DMS153 (cell line): ENCODE data around the gene CHRM4.

Experiments used
- DNase-seq: peaks from one replicate; lab custom pipeline; 2025; lab: John Stamatoyannopoulos, UW

Gene CHRM4

DNA sequence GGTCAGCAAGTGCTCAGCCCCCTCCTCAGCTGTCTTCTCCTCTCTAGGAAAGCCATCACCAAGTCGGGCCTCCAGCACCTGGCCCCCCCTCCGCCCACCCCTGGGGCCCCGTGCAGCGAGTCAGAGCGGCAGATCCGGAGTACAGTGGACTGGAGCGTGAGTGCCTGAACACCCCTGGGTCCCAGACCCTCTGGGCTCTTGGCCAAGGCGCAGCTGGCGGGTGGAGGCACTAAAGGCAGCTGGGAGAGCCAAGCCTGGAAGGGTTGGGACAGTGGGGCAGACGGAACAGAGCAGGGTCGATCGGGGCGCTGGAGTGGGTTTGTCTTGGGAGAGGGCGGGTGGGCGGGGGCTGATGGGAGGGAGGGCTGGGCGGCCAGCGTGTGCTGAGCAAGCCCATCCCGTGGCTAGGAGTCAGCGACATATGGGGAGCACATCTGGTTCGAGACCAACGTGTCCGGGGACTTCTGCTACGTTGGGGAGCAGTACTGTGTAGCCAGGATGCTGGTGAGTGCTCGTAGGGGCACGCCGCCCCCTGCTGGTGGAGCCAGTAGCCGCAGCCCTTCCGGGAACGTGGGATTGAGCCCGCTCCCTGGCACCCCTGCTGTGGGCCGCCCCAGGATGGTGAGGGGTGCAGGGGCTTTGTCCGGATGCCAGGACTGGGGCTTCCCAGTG is 24.2 kb downstream of the CHRM4 start:
- DNase-seq, result no peak

- no peak for DNase-seq
Observed at GRCh38 chr11:46366661-46367161, 24.9 kb downstream of the CHRM4 start.

DNA sequence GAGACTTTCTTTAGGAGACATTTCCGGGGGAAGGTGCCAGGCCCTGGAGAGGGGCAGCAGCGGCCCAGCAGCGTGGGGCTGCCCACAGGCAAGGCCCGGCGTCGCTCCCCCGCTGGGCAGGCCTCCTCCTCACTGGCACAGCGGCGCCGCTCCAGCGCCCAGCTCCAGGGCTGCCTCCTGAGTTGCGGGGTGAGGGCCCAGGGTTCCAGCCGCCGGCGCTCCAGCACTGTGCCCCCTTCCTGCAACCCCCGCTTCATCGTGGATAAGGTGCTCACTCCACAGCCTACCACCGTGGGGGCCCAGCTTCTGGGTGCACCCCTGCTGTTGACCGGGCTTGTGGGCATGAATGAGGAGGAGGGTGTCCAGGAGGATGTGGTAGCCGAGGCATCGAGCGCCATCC is 25.3 kb downstream of the CHRM4 start:
- DNase-seq, result no peak

GRCh38 chr11:46364791-46365190 is 26.8 kb downstream of the CHRM4 start:
- no peak for DNase-seq

DNA sequence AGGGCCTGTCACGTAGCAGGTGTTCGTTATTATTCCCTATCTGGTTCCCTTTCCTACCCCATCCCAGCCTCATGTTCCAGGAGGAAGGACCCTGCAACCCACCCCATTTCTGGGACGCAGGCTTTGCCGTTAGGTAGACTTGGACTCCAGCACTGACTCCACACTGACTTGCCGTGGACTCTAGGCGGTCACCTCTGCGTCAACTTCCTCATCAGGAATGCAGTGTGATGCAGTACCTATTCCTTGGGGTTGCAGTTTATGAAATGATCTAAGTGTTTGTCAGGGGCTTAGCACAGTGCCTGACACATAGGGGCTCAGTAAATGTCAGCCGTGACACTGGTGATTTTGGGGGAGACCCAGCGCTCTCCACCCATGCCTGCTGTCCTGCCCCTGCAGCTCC is 27.5 kb downstream of the CHRM4 start:
- no peak for DNase-seq

GRCh38 chr11:46363455-46364005 is 28.0 kb downstream of the CHRM4 start:
- DNase-seq, result no peak

DNA sequence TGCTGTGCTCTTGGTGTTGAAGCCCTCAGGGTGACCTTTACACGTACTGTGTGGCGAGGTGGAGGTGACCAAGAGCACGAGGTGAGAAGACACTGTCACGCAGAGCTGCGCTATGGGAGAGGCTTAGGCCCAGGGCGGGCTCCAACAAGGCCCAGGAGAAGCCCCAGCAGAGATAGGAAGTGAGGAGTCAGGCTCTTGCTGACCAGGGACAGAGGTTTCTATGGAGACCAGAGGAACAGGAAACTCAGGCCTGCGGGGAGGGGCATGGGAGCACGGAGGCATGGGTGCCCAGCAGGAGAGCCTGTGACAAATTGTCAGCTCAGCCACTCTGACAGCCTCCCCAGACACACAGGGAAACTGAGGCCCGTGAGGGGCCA is 28.6 kb downstream of the CHRM4 start:
- DNase-seq, result no peak

DNA sequence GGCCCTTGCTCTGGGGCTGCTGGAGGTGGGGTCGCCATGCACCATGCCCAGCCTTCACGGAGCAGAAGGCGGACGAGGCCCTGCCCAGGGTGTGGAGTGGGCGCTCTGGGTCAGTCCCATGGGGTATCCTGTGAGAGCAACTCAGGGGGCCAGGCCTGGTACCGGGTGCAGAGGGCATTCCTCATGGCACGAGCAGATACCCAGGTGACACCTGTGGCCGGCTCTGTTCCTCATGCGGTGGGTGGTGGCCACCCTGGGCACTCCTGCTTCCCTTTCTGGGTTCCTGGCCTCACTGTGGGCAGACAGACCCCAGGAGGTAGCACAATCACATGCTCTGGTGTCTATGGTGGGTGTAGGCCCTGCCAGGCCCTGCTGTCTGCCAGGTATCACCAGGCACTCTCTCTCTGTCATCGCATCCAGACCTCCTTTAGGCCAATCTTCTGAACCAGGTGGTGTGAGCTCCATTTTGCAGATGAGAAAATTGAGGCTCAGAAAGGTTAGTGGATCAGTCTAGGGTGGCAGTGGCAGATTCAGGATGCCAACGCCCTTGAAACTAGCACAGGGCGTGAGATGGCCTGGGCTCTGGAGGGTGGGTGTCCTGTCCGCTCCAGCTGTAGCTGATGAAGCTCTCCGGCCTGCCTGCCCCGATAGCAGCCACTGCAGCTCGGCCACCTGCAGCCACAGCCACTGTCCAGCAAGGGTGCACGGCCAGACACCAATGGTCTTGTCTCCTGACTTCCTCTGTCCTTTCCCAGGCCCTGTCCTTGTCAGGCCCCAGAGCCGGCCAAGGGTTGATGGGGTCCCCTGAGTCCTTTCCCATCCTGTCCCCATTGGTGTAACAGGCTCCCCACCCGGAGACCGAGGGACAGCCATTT is 29.2 kb downstream of the CHRM4 start:
- DNase-seq, result no peak

DNA sequence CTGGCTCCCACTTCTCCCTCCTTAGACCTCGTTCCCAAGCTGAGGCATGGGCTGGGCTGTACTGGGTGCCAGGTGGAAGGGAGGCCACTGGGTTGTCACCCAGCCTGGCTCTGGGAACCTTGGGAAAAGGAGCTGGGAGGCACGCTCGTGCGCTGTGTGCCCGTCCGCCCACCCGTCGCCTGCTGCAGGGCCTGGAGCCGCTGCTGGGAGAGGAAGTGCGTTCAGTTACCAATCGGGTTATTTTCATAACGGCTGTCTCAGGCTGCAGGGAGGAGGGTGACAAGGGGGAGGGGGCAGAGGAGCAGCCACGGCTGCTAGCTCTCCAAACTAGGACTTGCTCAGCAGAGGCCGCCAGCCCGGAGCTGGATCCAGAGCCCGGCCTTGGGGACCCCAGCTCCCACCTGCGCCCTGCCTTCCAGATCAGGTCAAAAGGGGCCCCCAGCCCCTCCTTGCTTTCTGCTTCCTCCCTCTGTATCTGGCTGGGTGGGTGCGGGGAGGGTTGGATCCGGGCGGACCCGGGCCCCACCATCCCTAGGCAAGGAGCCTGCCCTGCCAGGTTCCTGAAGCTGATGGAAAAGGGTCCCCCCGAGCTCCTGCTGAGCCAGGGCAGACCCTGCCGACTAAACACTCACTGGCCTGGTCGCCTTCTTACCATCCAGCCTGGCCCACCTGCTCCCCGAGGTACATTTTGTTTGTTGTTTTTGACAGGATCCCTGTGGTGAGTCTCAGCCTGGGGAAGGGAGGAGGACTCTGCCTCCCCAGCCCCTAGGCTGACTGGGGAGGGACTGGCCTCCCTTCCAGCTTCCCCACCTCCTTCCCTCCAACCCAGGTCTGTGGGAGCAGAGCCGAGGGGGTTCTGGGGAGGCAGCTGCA is 30.1 kb downstream of the CHRM4 start:
- peak; percentile 70 for DNase-seq

DNA sequence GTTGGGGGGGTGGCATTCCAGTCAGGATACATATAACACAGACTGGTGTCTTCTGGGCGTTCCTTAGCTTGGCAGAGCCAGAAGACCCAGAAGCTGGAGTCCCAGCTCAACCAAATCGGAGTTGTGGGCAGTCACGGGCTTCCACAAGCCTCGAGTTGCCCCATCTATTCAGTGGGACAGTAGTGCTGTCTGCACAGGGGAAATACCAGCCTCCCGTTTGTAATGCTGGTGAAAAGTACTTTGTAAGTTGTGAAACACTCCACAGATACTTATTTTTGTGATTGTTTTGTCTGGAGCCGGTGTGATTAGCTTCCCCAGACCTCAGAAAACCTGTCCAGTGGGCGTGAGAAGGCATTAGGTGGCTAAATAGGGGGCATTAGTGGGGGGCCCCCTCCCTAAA is 30.7 kb downstream of the CHRM4 start:
- no peak for DNase-seq

DNA sequence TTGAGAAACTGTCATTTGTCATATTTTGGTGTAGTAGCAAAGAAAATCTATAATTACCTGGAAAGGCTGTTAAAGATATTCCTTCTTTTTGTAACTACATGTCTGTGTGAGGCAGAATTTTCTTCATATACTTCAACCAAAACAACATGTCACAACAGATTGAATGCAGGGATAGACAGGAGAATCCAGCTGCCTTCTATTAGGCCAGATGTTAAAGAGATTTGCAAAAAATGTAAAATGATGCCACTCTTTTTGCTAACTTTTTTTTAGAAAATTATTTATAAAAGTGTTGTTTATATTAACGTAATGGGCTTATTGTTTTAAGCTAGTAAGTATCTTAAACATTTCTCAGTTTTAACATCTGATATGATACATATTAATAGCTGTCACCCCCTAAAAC is 31.6 kb downstream of the CHRM4 start:
- no peak for DNase-seq

DNA sequence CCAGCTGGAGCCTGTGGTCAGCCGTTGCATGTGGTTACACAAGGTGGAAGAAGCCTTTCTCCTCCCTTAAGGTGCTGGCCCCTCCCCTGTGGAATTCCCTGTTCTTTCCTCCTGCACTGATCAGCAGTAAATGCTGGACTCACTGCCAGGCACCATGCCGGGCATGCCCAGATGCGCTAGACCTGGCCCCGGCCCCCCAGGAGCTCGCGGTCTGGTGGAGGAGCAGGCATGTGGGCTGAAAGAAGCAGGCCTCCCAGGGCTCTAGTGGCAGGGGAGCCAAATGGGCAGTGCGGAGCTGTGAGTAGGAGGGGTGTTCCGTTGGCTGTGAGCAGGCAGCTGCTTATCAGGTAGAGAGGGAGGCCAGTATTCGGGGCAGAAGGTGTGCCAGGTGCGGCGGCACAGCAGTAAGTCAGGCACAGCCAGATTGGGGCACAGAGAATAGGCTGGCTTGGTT is 34.1 kb downstream of the CHRM4 start:
- DNase-seq, result no peak

- DNase-seq, result no peak
Observed at GRCh38 chr11:46356924-46357482, 34.6 kb downstream of the CHRM4 start.

- no peak for DNase-seq
Observed at GRCh38 chr11:46353698-46354097, 37.9 kb downstream of the CHRM4 start.

DNA sequence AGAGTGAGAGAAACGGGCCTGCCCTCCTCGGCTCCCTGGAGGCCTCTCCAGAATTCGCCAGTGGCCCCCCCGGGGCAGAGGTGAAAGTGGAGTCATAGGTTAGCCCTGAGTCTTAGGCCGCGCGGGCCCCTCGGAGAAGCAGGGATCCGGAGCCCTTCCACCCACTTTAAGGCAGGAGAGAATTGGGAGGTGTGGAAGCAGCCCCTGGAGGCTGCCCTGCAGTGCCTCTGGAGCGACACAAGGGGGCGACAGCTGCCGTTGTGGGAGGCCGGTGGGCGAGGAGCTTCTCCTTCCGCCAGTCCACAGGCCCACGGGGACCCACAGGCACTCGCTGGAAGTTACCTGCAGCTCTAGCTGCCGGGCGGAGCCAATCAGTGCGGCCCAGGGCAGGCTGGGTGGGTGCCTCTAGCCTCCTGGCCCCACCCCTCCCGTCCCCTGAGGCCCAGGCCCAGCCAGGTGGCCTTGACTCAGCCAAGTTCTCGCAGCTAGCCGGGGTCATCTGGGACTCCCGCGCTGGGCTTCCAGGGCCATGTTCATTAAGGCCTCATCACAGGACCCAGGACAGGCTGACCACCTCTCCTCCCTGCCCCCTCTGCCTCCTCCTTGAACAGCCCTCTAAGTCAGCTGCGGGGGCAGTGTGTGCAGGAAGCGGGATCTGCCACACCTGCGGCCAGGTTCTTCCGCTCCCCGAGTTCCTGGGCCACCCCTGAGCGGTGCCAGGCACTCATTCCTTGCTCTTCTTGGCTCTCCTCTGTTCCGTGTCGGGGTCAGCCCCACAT is 39.3 kb downstream of the CHRM4 start:
- DNase-seq, result no peak

- no peak for DNase-seq
Observed at GRCh38 chr11:46351606-46352005, 40.0 kb downstream of the CHRM4 start.

DNA sequence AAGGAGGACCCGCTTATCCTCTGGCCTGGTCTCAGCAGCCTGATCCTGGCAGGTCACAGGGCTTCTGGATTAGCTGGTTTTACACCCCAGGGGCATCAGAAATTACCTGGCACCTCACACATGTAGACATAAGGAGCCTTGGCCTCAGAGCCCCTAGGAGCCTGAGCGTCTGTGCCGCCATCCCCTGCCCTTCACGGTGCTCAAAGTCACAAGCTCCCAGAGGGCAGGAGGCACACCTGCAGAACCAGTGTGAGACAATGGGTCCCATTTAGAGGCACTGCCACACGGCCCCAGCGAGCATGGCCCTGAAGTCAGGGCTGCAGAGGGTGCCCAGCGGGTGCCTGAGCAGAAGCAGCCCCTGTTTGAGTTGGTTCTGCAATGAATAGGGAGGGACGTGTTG is 40.4 kb downstream of the CHRM4 start:
- DNase-seq, result no peak

GRCh38 chr11:46350695-46351094 is 40.9 kb downstream of the CHRM4 start:
- DNase-seq, result no peak

DNA sequence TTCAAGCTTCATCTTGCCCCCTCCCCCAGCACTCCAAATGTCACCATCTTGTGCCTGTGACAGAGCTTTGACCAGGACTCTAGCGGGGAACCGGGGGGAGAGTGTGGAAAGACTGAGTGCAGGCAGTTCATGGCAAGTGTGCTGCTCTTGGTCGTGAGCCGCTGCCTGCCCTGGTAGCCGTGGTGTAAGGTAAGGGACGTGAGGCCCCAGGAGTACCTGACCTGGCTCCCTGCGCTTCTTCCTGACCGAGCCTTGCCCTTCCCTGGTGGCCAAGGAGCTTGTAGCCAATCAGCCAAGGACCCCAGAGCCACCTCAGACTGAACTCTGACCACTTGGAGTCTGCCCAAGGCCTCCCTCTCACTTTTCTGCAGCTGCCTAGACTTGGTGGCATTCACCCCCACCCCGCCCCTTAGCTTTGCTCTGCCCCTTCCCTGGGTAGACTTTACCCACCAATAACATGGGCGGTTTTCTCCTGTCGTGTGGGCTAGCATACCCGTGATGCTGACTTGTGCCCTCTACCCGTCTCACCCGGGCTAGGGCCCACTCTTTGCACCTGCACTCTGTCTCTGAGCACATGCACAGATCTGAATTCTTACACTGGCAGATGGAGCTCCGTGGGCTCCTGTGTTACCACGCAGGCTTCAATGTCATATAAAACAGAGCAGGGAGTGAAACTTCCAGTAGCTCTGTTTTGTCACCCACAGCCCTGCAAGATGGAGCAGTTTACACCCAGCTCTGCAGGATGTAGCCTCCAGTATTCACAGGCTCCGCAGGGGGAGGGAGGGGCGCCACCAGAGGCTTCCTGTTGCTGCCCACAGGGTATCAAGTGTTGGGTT is 42.8 kb downstream of the CHRM4 start:
- DNase-seq, result no peak
